Anterior cingulate cortex (tissue), 58 donors: Measurements from ENCODE around the gene NUDT4B.
"Not testable (repeated sequence)": the region's sequence is repeated elsewhere in the genome, so short reads cannot be mapped to it uniquely, and the experiment has no call there.

ENCODE experiments used
- DNase-seq, 58 donors: peaks; one replicate each; lab custom pipeline; 2025; lab: John Stamatoyannopoulos, UW

NUDT4B gene

GRCh38 chr1:148734311-148734662 lies 14.3 kb upstream of the NUDT4B start:
- DNase-seq = not testable (repeated sequence)

- not testable (repeated sequence) for DNase-seq
These were observed 13.0 kb upstream of the NUDT4B start for GRCh38 chr1:148735538-148735937.

GRCh38 chr1:148738667-148739066 lies 9.9 kb upstream of the NUDT4B start:
- DNase-seq = not testable (repeated sequence)

- not testable (repeated sequence) for DNase-seq
These were observed 5.4 kb upstream of the NUDT4B start for GRCh38 chr1:148743200-148743599.

- not testable (repeated sequence) for DNase-seq
These were observed 4.6 kb upstream of the NUDT4B start for GRCh38 chr1:148743726-148744720.

- DNase-seq = not testable (repeated sequence)
These were observed 734 bp downstream of the NUDT4B start for GRCh38 chr1:148749335-148749681.

GRCh38 chr1:148756231-148756630 lies 7.7 kb downstream of the NUDT4B start:
- DNase-seq = not testable (repeated sequence)

- DNase-seq = not testable (repeated sequence)
These were observed 8.9 kb downstream of the NUDT4B start for GRCh38 chr1:148757446-148757845.

- not testable (repeated sequence) for DNase-seq
These were observed 9.8 kb downstream of the NUDT4B start for GRCh38 chr1:148758412-148758811.

- not testable (repeated sequence) for DNase-seq
These were observed 10.4 kb downstream of the NUDT4B start for GRCh38 chr1:148758925-148759324.

- not testable (repeated sequence) for DNase-seq
These were observed 11.2 kb downstream of the NUDT4B start for GRCh38 chr1:148759749-148760148.

- not testable (repeated sequence) for DNase-seq
These were observed 11.6 kb downstream of the NUDT4B start for GRCh38 chr1:148760206-148760605.

GRCh38 chr1:148761360-148761759 lies 12.8 kb downstream of the NUDT4B start:
- DNase-seq = not testable (repeated sequence)

GRCh38 chr1:148765238-148766019 lies 16.9 kb downstream of the NUDT4B start:
- DNase-seq = not testable (repeated sequence)

GRCh38 chr1:148768541-148768940 lies 20.0 kb downstream of the NUDT4B start:
- DNase-seq = not testable (repeated sequence)

GRCh38 chr1:148769495-148769894 lies 20.9 kb downstream of the NUDT4B start:
- not testable (repeated sequence) for DNase-seq

GRCh38 chr1:148773690-148774089 lies 25.1 kb downstream of the NUDT4B start:
- DNase-seq = not testable (repeated sequence)

- not testable (repeated sequence) for DNase-seq
These were observed 25.5 kb downstream of the NUDT4B start for GRCh38 chr1:148774102-148774501.

GRCh38 chr1:148775263-148775662 lies 26.7 kb downstream of the NUDT4B start:
- not testable (repeated sequence) for DNase-seq

GRCh38 chr1:148777649-148778048 lies 29.1 kb downstream of the NUDT4B start:
- DNase-seq = not testable (repeated sequence)

GRCh38 chr1:148780404-148780803 lies 31.8 kb downstream of the NUDT4B start:
- DNase-seq = not testable (repeated sequence)
